ENCODE results near the gene ANO6. TPM values are rescaled to one million over a fixed set of nuclear protein-coding genes. Genes with fewer than 3 reads are reported as not detected.

The ANO6 gene
- total RNA-seq, 1 donor from 2014 or later, result 35.0 TPM

- Mint-ChIP-seq H3K4me3 (no peak overlapping the region), H3K4me1 (ENCODE audit: unreplicated experiment) (peaks cover 4% of the 10 kb centered on the region), H3K27ac (no peak overlapping the region), H3K36me3 (peaks cover 9% of the 10 kb centered on the region), H3K9me3 (no peaks in the 10 kb centered on the region), H3K27me3 (no peaks in the 10 kb centered on the region)
- TF ChIP-seq CTCF (conservative IDR thresholded peaks at IDR 0.05), result no peak
- no peak for DNase-seq (ENCODE audit: extremely low spot score, unreplicated experiment)
These were observed 28.9 kb downstream of the ANO6 start for GRCh38 chr12:45244561-45245343.

GRCh38 chr12:45246236-45246635, 30.3 kb downstream of the ANO6 start:
- no peak for DNase-seq (ENCODE audit: extremely low spot score, unreplicated experiment)
- Mint-ChIP-seq H3K36me3 (peaks cover 5% of the 10 kb centered on the region), H3K27ac (no peak overlapping the region), H3K4me1 (ENCODE audit: unreplicated experiment) (peaks cover under 1% of the 10 kb centered on the region), H3K4me3 (no peak overlapping the region), H3K9me3 (no peaks in the 10 kb centered on the region), H3K27me3 (no peaks in the 10 kb centered on the region)
- TF ChIP-seq CTCF (conservative IDR thresholded peaks at IDR 0.05), result no peak

- no peak for TF ChIP-seq CTCF (conservative IDR thresholded peaks at IDR 0.05)
- peaks cover 4% of the 10 kb centered on the region for H3K36me3 Mint-ChIP-seq
- no peak overlapping the region for H3K4me3 Mint-ChIP-seq
- H3K4me1 Mint-ChIP-seq (ENCODE audit: unreplicated experiment), result no peaks in the 10 kb centered on the region
- no peak for DNase-seq (ENCODE audit: extremely low spot score, unreplicated experiment)
- no peaks in the 10 kb centered on the region for H3K27me3 Mint-ChIP-seq
- H3K9me3 Mint-ChIP-seq, result no peaks in the 10 kb centered on the region
- H3K27ac Mint-ChIP-seq, result no peak overlapping the region
These were observed 31.7 kb downstream of the ANO6 start for GRCh38 chr12:45247589-45247988.

GRCh38 chr12:45248095-45248494, 32.2 kb downstream of the ANO6 start:
- H3K4me3 Mint-ChIP-seq, result no peak overlapping the region
- no peak overlapping the region for H3K27ac Mint-ChIP-seq
- no peaks in the 10 kb centered on the region for H3K27me3 Mint-ChIP-seq
- H3K4me1 Mint-ChIP-seq (ENCODE audit: unreplicated experiment), result no peaks in the 10 kb centered on the region
- DNase-seq (ENCODE audit: extremely low spot score, unreplicated experiment), result no peak
- no peak for TF ChIP-seq CTCF (conservative IDR thresholded peaks at IDR 0.05)
- peaks cover 4% of the 10 kb centered on the region for H3K36me3 Mint-ChIP-seq
- H3K9me3 Mint-ChIP-seq, result no peaks in the 10 kb centered on the region

GRCh38 chr12:45254254-45254653, 38.4 kb downstream of the ANO6 start:
- TF ChIP-seq CTCF (conservative IDR thresholded peaks at IDR 0.05), result no peak
- Mint-ChIP-seq H3K27ac (no peak overlapping the region), H3K27me3 (no peaks in the 10 kb centered on the region), H3K9me3 (no peaks in the 10 kb centered on the region), H3K4me3 (no peak overlapping the region), H3K36me3 (peaks cover 7% of the 10 kb centered on the region), H3K4me1 (ENCODE audit: unreplicated experiment) (peaks cover 28% of the 10 kb centered on the region)
- no peak for DNase-seq (ENCODE audit: extremely low spot score, unreplicated experiment)
